ENCODE results near the gene MAPK8. TPM values are rescaled to one million over a fixed set of nuclear protein-coding genes. Genes with fewer than 3 reads are reported as not detected.

MAPK8 gene
- total RNA-seq, 1 experiment from 2014 or later: 52.9 TPM

- TF ChIP-seq ZNF281 (CRISPR knock-in tag; IDR thresholded peaks at IDR 0.05) (no peak), ZNF396 (CRISPR knock-in tag; IDR thresholded peaks at IDR 0.05; ENCODE audit: borderline replicate concordance) (no peak), ERG (CRISPR knock-in tag; IDR thresholded peaks at IDR 0.05) (no peak), PRRX2 (CRISPR knock-in tag; IDR thresholded peaks at IDR 0.05) (no peak), EMX1 (CRISPR knock-in tag; IDR thresholded peaks at IDR 0.05) (no peak), NR1H2 (CRISPR knock-in tag; IDR thresholded peaks at IDR 0.05) (no peak), ZNF317 (CRISPR knock-in tag; IDR thresholded peaks at IDR 0.05; ENCODE audit: borderline replicate concordance, low read depth) (no peak)
These were observed 148.0 kb downstream of the MAPK8 start (continued) for GRCh38 chr10:48454302-48455054.

DNA sequence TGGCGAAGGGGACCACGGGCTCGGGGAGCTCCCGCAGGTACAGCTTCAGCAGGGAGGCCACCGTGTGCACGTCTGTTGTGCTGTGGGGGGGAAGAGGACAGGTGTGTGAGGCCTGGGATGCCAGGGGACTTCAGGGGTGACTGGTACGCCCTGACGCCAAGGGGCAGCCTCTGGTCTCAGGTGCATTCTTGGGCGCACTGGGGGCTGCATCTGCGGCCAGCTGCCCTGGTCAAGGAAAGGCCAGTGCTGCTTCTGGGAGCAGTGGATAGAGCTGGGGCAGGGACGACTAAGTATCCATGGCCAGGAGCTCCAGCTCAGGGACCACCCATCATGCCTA lies 148.5 kb downstream of the MAPK8 start:
- Mint-ChIP-seq H3K27ac (no peak overlapping the region), H3K9me3 (no peaks in the 10 kb centered on the region), H3K4me3 (no peak overlapping the region), H3K4me1 (peaks cover 13% of the 10 kb centered on the region; the same call in 1 of the 2 replicates), H3K27me3 (ENCODE audit: low read depth) (no peaks in the 10 kb centered on the region), H3K36me3 (no peaks in the 10 kb centered on the region)
- TF ChIP-seq SOX15 (CRISPR knock-in tag; IDR thresholded peaks at IDR 0.05) (no peak), HMGA2 (CRISPR knock-in tag; IDR thresholded peaks at IDR 0.05) (no peak), GRHL2 (CRISPR knock-in tag; IDR thresholded peaks at IDR 0.05; ENCODE audit: insufficient replicate concordance, severe bottlenecking) (no peak)
- TF ChIP-seq, protein P1, sequence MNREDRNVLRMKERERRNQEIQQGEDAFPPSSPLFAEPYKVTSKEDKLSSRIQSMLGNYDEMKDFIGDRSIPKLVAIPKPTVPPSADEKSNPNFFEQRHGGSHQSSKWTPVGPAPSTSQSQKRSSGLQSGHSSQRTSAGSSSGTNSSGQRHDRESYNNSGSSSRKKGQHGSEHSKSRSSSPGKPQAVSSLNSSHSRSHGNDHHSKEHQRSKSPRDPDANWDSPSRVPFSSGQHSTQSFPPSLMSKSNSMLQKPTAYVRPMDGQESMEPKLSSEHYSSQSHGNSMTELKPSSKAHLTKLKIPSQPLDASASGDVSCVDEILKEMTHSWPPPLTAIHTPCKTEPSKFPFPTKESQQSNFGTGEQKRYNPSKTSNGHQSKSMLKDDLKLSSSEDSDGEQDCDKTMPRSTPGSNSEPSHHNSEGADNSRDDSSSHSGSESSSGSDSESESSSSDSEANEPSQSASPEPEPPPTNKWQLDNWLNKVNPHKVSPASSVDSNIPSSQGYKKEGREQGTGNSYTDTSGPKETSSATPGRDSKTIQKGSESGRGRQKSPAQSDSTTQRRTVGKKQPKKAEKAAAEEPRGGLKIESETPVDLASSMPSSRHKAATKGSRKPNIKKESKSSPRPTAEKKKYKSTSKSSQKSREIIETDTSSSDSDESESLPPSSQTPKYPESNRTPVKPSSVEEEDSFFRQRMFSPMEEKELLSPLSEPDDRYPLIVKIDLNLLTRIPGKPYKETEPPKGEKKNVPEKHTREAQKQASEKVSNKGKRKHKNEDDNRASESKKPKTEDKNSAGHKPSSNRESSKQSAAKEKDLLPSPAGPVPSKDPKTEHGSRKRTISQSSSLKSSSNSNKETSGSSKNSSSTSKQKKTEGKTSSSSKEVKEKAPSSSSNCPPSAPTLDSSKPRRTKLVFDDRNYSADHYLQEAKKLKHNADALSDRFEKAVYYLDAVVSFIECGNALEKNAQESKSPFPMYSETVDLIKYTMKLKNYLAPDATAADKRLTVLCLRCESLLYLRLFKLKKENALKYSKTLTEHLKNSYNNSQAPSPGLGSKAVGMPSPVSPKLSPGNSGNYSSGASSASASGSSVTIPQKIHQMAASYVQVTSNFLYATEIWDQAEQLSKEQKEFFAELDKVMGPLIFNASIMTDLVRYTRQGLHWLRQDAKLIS (CRISPR knock-in tag; IDR thresholded peaks at IDR 0.05; ENCODE audit: borderline replicate concordance): no peak
- ChIA-PET POLR2A (no interaction called here), CTCF (interaction anchor here (0.6 to 5.0 kb wide), 6 partner anchors 9 to 98 kb away, joined by 3 to 55 read pairs (median 4); no protein-coding TSS in a partner anchor)
- ATAC-seq (no peak), DNase-seq (ENCODE audit: low spot score) (no peak)

DNA sequence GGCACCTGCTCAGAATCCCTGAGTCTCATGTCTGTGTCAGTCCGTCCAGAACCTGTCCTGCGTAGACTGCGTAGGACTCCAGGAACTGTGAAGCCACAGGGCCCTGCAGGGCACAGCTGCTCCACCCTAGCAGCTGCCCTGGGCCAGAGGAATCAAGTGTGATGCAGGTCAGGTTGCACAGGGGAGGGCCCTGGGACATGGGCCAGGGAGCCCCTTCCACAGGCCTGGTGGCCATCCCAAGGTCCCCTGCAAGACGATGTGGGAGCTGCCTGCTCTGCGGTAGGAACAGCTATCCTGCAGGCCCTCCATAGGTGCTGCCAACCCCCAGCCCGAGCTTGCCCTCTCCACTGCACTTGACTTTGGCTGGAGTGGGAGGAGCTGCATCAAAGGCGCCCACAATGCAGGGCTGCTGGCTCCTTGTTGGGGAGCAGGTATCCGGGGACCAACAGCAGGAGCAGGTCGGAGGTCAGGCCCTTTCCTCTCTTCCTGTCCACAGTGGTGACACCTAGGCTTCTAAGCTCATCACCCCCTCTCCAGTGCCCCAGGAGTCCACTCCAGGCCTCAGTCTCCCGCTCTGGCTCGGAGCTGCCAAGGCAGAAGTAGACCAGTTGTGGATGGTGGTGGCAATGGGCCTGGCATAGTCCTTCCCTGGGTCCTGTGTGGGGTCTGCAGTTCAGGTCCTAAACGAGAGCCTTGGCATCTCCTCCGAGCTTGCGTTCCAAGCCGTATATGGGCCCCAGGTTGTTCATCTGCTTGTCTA lies 149.1 kb downstream of the MAPK8 start:
- Mint-ChIP-seq H3K4me3 (no peak overlapping the region), H3K9me3 (peaks cover 4% of the 10 kb centered on the region; the same call in 1 of the 2 replicates), H3K27me3 (ENCODE audit: low read depth) (no peaks in the 10 kb centered on the region), H3K36me3 (peaks cover 2% of the 10 kb centered on the region), H3K27ac (no peak overlapping the region), H3K4me1 (peaks cover 13% of the 10 kb centered on the region; the same call in 1 of the 2 replicates)
- no peak for DNase-seq (ENCODE audit: low spot score)
- POLR2A ChIA-PET: no interaction called here
- no peak for ATAC-seq
- CTCF ChIA-PET: interaction anchor here (0.7 to 5.0 kb wide), 6 partner anchors 8 to 98 kb away, joined by 3 to 55 read pairs (median 4); no protein-coding TSS in a partner anchor
- TF ChIP-seq SOX15 (CRISPR knock-in tag; IDR thresholded peaks at IDR 0.05): no peak
- TF ChIP-seq, protein P2, sequence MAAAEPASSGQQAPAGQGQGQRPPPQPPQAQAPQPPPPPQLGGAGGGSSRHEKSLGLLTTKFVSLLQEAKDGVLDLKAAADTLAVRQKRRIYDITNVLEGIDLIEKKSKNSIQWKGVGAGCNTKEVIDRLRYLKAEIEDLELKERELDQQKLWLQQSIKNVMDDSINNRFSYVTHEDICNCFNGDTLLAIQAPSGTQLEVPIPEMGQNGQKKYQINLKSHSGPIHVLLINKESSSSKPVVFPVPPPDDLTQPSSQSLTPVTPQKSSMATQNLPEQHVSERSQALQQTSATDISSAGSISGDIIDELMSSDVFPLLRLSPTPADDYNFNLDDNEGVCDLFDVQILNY (CRISPR knock-in tag; IDR thresholded peaks at IDR 0.05): no peak
- TF ChIP-seq ZBTB21 (CRISPR knock-in tag; IDR thresholded peaks at IDR 0.05; ENCODE audit: borderline replicate concordance): no peak
- TF ChIP-seq, protein P3, sequence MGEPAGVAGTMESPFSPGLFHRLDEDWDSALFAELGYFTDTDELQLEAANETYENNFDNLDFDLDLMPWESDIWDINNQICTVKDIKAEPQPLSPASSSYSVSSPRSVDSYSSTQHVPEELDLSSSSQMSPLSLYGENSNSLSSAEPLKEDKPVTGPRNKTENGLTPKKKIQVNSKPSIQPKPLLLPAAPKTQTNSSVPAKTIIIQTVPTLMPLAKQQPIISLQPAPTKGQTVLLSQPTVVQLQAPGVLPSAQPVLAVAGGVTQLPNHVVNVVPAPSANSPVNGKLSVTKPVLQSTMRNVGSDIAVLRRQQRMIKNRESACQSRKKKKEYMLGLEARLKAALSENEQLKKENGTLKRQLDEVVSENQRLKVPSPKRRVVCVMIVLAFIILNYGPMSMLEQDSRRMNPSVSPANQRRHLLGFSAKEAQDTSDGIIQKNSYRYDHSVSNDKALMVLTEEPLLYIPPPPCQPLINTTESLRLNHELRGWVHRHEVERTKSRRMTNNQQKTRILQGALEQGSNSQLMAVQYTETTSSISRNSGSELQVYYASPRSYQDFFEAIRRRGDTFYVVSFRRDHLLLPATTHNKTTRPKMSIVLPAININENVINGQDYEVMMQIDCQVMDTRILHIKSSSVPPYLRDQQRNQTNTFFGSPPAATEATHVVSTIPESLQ (CRISPR knock-in tag; IDR thresholded peaks at IDR 0.05): no peak
- TF ChIP-seq RORB (CRISPR knock-in tag; IDR thresholded peaks at IDR 0.05): no peak
- no peak for TF ChIP-seq ATF1 (CRISPR knock-in tag; IDR thresholded peaks at IDR 0.05)
- TF ChIP-seq SMAD3 (CRISPR knock-in tag; IDR thresholded peaks at IDR 0.05; ENCODE audit: borderline replicate concordance): no peak
- TF ChIP-seq NR3C1 (CRISPR knock-in tag; conservative IDR thresholded peaks at IDR 0.05; ENCODE audit: low read depth): no peak
- TF ChIP-seq NFE2L1 (CRISPR knock-in tag; IDR thresholded peaks at IDR 0.05): no peak
